ENCODE results near the gene XRCC3.

DNA sequence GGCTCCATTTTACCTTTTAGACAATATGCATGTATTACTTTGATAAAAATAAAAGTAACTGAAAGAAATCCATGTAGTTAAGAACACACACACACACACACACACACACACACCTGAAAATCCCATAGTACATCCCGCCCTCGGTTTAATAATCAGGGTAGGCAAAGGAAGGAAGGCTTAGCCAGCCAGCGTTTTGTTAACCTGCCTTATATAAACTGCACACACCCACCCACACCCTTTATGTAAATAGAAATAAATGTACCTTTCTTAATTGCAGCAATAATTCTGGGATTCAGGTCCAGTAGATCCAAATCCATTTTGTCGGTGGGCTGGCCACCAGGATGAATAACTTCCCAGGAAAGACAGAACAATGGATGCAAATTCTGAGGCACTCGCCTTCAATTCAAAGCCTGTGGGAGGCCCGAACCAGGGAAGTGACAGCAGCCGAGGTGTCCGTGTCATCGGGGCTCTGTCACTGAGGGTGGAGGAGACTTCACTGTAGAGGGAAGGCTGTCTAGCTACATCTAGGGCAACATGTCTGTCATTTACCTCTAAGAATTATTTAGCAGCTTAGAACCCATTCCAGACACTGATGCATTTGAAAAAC, 4.4 kb downstream of the XRCC3 start:
- TF ChIP-seq POLR2AphosphoS5 (IDR thresholded peaks at IDR 0.05; ENCODE audit: borderline replicate concordance, low read depth, low read length) = no peak
- no peak for TF ChIP-seq EZH2 (IDR thresholded peaks at IDR 0.05)

Measured in SK-N-MC (cell line).